ENCODE data around the gene CACNA1S.

DNA sequence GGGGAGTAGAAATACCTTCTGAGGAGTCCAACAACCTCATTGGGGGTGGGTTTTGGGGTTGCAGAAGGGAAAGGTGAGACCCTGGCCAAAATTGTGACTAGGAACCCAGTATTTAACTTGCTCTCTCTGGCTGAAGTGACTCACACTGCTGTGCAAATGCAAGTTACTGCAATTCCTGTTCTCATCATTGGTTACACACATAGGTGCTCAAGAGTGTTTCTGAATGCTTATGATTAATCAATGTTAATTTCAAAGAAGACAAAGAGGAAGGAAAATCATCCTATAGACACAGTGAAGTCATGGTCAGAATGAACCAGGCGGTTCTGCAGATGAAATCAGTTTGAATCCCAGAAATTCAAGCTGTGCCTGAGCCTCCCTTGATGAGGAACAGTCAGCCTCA, 11.6 kb upstream of the CACNA1S start:
- TF ChIP-seq, protein P1, sequence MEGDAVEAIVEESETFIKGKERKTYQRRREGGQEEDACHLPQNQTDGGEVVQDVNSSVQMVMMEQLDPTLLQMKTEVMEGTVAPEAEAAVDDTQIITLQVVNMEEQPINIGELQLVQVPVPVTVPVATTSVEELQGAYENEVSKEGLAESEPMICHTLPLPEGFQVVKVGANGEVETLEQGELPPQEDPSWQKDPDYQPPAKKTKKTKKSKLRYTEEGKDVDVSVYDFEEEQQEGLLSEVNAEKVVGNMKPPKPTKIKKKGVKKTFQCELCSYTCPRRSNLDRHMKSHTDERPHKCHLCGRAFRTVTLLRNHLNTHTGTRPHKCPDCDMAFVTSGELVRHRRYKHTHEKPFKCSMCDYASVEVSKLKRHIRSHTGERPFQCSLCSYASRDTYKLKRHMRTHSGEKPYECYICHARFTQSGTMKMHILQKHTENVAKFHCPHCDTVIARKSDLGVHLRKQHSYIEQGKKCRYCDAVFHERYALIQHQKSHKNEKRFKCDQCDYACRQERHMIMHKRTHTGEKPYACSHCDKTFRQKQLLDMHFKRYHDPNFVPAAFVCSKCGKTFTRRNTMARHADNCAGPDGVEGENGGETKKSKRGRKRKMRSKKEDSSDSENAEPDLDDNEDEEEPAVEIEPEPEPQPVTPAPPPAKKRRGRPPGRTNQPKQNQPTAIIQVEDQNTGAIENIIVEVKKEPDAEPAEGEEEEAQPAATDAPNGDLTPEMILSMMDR (IDR thresholded peaks at IDR 0.05; ENCODE audit: insufficient read depth, low read length, poor library complexity, severe bottlenecking), result no peak
- no peak for TF ChIP-seq EZH2phosphoT487 (conservative IDR thresholded peaks at IDR 0.05; ENCODE audit: low read length)
